GM18508 (cell line): ENCODE results near the gene MGAT5B.
"Not testable (repeated sequence)": the region's sequence is repeated elsewhere in the genome, so short reads cannot be mapped to it uniquely, and the experiment has no call there.

Experiments used
- ATAC-seq: cut with Tn5 transposase; IDR thresholded peaks from one replicate; pipeline ENCODE4 v1.9.1; 2021; ENCODE audit warnings: moderate number of reproducible peaks; ENCODE audit not compliant: insufficient read depth, unreplicated experiment

The MGAT5B gene

DNA sequence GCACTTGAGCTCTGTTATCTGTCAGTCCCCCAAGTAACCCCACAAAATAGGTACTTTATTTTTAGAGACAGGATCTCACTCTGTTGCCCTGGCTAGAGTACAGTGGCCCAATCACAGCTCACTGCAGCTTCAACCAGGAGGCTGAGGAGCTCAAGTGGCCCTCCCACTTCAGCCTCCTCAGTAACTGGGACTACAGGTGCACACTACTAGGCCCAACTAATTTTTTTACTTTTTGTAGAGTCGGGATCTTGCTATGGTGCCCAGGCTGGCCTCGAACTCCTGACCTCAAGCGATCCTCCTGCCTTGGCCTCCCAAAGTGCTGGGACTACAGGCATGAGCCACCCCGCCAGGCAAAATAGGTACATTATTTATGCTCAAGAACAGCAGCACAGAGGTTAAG is 99.6 kb downstream of the MGAT5B start:
- ATAC-seq = no peak

DNA sequence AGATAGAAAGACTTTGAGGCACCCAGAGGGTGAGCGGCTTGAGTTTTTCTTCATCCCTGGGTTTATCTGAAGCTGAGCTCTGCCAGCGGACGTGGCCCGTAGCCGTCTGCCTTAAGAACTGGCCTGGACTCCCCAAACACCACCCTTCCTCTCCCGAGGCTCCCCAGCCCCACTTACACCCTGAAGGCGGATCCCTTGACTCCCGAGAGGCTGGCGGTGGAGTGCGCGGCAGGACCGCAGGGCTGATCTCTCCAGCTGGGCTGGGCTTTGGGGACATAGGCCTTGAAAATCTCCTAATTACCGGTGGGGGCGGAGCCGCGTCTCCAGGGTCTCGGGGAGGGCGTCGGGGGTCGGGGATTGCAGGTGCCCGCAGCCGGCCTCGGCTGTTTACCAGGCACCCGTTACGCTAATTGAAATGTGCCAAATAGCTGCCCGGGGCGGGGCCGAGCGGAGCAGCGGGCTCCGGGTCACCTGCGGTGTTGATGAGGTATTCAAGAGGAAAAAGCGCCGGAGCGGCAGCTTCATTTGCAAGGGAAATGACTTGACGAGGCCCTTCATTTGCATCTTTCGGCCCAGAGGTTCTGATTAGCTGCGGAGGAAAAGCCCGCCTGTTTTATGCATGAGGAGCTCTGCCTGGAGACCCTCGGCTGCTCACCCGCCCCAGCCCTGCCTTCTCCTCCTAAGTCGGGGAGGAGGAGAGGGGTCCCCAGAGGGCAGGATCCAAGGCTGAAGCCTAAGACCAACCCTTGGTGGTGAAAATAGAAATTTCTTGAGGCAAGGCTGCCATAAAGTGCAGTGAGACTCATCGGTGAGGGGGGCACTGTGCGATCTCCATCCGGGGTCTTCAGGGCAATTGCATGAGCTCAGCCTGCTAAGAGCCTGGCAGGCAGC is 100.7 kb downstream of the MGAT5B start:
- ATAC-seq = no peak

DNA sequence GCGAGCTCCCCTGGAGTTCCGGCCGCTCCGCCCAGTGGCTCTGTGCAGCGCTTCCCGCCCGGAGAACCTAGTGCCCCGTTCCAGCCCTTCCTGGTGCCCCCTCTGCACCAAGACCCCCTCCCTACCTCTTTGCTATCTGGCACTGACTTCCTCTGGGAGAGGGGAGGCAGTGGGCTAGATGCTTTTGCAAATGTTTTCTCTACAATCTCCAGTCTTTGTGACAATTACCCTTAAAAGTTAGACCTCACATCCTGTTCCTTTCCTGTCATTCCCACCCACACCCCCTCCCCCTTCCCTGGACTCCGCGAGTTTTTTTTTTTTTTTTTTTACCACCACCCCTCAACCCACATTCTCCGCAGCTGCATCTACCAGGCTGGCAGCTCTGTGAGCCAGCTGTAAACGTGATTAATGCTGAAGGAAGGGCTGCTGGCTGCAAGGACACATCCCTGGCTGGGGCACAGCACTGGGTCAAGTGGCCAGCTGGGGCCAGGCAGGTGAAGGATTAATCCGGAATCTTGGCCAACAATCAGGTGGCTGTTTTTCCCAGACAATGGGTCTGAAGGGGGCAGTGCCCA is 101.5 kb downstream of the MGAT5B start:
- no peak for ATAC-seq

DNA sequence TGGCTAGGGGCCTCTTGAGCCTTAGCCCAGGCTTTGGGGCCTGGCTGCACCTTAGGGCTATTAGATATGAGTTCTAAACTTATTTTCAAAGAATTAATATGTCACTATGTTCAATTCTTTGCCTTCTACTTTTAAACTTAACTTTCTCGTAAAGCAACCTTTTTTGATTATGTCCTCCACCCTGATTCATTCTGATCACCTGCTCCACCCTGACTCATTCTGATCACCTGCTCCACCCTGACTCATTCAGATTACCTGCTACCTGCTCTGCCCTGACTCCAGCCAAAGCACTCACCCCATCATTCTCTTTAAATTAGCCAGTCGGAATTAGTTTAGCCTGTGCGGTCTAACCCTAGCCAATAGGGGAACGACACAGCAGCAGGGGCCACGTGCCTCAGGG is 102.0 kb downstream of the MGAT5B start:
- ATAC-seq = not testable (repeated sequence)

DNA sequence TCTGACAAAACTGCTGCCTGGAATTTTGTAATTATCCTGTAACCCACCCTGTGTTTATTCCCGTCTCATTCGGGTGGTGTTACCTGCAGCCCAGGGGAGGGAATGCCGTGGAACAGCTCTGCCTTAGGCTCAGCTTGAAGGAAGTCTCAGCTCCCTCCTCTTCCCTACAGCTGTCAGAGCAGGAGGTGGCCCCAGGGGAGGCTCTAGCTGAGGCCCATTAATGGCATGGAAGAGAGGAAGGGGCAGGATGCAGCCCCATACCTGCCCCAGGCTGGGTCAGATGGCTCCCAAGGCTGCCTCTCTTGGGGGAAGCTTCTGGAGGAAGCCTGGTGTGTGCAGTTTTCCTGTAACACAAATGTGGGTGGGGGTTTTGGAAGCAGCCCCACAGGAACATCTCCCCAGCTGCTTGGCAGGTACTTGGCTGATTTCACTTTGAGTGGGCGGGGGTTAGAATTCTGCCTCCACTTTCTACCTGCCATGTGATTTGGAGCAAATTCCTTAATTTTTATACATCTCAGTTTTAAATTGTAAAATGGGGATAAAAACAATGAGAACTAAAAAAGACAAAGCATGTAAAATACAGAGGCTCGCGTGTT is 103.9 kb downstream of the MGAT5B start:
- ATAC-seq = no peak

DNA sequence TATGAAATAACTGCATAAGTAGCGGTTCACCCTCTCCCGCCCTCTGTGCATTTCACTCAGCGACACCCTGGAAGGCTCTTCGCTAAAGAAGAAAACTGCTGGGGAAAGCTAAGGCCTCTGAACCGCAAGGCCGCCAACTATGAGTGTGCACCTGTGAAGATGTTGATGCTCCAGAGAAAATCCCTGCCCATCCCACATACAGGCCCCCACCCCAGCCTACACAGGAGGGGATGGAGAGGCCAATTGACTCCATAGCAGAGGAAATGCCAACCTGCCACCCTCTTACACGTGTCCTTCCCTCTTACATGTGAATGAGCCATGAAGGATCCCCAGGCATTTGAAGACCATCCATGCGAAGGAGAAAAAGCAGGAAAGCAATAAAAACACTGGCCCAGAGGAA is 104.8 kb downstream of the MGAT5B start:
- ATAC-seq = no peak

DNA sequence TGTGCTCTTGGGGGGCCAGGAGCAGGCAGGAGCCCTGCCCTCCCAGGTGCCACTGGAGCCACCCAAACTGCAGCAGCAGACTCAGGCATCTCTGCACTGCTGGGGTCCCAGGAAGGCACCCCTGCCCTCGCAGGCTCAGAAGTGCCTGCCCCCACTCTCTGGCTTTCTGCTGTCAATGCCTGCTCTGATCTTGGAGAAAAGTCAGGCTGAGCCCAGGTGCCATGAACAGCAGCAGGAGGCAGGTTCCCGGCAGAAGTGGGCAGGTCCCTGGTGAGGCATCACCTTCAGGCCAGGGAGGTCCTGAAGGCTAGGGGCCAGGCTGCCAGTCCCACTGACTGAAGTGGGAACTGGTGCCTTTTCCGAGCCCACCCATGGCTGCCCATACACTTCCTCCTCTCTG is 106.5 kb downstream of the MGAT5B start:
- no peak for ATAC-seq

DNA sequence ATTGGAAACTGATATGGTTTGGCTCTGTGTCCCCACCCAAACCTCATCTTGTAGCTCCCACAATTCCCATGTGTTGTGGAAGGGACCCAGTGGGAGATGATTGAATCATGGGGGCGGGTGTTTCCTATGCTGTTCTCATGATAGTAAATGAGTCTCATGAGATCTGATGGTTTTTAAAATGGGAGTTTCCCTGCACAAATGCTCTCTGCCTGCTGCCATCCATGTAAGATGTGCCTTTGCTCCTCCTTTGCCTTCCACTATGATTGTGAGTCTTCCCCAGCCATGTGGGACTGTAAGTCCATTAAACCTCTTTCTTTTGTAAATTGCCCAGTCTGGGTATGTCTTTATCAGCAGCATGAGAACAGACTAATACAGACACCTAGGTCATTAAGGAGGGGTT is 109.8 kb downstream of the MGAT5B start:
- not testable (repeated sequence) for ATAC-seq

DNA sequence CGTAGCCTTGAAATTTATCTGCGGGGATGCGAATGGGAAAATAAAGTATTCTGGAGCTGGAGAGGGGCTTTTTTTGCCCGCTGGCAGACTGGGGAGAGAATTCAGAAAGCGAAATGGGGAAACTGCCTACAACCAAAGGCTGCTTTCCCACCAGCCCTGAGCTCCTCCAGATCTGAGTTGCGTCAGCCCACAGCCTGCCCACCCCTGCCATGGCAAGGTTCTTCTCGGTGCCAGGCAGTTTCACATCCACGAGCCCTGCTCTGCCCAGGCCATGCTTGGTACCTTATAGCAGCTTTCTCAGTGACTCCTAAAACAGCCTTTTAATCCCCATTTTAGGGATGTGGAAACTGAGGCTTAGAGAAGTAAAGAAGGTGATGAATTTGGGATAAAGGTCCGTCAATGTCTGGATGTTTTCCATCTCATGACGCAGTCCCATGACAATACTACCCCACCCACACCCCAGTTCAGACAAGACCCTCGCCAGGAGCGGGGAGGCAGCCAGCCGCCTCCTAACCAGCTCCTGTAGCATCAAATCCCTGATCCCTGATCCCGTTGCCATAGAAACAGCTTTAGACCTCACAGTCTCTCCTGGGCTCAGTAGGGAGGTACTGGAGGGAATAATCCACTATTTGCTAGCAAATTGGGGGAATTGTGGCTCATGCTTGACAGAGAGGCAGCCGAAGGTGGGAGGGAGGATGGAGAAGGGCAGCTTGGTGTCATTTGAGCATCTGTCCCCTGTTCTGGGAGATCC is 113.5 kb downstream of the MGAT5B start:
- no peak for ATAC-seq

DNA sequence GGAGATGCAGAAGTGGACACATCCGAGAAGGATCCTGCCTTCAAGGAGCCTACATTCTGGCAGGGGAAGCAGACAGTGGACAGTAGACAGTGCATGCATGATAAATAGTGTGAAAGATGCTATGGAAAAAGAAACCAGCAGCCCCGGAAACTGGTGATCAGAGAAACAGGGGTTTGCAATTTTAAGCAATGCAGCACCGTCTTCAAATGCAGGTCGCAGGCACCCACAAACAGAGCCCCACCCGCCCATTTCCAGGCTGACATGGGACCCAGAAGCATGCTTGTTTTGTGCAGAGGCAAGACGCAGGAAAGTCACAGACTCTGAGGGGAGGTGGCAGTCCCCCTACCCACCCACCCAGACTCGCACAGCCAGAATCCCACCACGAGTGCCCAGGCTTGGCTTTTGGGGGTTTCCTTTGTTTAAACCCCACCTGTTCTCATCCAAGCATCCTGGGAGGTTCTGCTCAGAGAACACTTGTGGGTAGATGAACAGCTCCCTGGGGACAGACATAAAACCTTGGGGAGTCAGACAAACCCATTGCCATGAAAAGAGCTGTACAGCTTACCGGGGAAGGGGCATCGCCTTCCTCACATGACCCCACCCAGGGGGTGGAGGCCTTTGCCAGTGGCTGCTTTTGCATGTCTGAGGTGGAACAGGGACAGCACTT is 114.3 kb downstream of the MGAT5B start:
- ATAC-seq = no peak

DNA sequence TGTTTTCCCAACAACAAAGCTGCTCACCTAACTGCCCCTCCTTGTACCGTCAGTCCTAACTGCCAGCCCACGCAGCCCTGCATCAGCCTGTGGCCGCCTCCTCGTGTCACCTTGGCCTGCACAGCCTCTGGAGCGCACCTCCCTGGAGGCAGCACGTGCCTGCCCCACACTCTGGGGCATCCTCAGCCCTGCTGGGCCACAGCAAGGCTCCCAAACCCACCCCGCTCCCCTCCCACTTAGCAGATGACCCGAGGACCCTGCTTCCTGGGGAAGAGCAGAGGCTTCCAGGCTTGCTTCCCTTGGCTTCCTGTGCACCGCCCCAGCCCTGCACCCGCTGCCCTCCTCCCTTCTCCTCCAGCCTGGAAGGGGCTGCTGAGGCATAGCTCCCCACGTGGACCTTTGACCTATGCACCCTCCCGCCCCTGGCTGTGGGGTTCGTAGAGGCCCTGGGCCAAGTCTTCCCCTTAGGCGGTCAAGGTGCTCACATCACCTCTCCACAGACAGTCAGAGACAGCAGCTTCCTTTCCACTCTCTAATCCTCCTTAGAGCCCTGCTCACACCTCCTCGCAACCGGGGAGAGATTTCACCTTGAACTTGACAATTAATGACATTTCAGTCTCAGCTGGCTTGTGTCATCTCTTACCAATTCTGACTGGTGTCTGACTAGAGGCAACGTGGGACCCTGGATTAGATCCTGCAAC is 115.0 kb downstream of the MGAT5B start:
- ATAC-seq = no peak

DNA sequence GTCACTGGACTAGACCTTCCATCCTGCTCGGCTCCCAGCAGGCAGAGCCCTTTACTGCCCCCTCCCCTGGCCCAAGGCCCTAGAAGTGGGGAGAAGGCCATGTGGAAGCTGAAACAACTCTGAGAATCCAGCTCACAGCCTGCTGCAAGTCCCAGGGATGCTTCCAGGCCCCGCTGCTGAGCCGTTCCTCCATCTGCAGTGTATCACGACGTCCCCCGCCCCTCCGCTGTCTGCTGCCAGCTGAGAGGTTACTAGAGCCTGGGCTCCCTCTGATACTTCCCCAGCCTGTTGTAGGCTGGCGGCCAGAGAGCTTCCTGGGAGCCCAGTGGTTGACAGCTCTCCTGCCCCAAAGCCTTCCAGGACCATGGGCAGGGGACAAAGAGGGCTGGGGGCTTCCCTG is 118.2 kb downstream of the MGAT5B start:
- ATAC-seq = no peak

DNA sequence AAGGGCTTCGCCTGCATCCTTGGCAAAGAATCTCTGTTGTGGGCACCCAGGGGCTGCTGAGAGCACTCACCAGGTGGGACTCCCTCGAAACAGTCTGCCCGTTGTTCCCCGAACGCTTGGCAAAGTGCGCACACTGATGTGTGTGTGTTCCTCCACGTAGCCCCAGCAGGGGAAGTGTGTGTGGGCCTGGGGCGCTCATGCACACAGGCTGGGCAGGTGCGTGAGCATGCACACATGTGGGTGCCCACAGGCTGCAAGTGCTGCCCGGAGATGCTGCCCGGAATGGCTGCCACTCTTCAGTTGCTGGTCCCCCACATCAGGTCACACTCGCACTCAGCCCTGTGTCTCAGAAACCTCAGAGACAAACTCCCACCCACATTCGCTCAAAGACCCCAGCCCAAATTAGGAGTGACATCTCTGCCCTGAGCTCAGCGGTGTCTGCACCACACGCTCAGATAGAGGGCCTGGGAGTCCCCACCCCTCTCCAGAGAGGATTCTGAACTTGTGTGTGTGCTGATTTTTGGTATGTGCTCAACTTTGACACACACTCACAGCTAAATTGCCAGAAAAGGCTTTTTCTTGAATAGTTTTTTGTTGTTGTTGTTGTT is 119.4 kb downstream of the MGAT5B start:
- ATAC-seq = no peak

DNA sequence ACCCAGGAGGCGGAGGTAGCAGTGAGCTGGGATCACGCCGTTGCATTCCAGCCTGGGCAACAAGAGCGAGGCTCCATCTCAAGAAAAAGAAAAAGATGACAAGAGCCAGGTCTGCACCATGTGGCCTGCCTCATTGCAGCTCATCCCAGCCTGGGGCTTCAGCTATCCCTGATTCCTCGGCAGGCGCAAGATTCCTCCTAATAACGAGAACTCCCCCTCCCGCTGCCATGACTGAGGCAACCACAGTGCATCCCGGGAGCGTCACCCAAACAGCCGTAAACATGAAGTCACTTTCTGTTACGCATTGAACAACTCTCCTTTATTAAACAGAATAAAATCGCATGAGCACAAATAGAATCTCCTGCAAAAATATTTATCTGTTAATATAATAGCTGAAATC is 120.6 kb downstream of the MGAT5B start:
- no peak for ATAC-seq

DNA sequence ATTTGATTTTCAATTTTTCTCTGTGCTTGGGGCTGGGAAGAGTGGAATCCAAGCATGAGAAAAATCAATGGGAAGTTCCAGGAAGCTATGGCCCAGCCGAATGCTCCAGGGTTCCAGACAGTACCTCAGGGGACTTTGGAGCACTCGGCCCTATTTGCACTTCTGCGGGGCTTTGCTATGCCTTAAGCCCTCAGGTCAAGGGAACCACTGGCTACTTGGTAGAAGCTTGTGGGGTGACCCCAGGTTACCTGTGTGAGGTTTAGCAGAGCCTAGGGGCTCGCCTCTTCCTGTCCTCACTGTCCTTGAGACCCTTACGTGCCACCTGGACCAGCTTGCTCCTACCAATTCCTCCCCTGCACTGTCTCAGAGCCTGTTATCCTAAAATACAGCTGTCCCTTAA is 121.3 kb downstream of the MGAT5B start:
- no peak for ATAC-seq

DNA sequence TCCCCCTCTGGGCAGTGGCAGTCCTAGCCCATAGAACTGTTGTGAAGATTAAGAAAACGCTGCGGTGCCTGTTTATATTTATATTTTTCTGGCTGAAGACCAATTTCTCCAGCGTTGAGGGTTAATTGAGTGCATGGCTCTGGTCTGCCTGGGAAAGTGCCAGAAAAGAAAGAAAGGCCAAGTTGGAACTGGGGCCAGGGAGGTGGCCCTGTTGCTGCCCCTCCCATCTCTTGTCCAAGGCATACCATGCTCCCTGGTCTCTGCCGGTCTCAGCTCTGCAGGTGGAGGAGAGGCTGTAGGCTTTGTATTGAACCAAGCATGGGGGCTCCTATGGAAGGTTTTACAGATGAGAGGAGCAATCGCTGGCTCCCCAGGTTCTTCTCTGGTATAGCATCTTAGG is 124.7 kb downstream of the MGAT5B start:
- ATAC-seq = no peak

DNA sequence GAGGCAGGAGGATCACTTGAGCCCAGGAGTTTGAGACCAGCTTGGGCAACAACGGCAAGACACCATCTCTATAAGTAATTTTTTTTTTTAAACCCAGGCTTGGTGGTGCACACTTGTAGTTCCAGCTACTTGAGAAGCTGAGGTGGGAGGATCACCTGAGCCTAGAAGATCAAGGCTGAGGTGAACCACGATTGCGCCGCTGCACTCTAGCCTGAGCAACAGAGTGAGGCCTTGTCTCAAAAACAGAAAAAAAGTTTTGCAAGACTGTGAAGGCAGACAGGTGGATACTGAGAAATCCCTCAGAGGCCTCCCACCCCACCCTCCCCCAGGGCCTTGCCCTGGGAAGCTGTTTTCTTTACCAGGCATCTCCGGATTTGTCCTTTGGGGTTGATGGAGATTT is 125.4 kb downstream of the MGAT5B start:
- no peak for ATAC-seq

DNA sequence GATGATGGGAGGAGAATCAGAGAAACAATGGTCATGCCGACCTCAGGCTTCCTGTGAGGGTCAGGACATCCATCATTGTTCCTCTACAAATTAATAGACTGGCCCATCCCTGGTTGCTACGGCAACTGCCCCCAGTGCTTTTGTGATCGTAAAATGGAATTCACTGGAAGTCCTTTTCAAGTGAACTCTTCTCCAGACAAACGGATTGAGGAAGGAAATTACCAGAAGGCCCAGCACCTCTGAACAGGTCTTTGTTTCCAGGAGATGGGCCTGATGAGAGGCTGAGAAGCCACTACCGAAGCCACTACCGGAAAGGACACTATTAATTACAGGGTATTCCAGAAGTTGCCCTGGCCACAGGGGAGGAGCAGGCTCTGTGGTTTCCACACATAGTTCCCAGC is 126.0 kb downstream of the MGAT5B start:
- no peak for ATAC-seq

DNA sequence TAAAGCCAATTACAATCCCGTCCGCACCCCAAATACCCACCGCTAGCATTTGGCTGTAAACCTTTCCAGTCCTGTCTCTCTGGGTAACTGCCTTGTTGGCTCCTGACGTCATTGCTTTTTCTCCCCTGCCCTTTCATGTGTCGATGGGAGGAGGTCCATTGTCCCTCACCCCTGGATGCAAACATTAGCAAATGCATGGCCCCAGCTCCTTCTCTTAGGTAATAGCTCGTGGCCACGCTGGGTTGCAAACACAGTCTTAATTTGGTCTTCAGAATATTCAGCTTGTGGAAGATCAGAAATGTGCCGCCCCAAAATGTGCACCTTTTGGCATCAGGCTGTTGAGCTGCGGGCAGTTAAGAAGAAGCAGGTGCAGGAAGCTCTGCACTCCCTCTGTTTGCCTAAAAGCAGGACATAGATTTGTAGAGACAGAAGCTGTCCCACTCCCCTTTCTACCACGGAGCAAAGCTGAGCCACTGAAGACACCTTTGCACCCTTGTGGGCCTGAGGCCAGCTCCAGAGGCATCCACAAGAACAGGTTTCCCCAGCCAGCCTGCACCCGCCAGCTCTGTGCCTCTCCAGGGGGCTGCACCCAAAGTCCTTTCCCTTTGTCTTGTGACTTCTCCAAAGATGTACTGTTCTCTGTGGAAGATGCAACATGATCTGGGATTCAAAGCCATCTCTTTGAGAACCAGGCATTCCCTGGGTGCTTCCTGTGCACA is 127.3 kb downstream of the MGAT5B start:
- no peak for ATAC-seq
